HepG2 (cell line): ENCODE measurements around the gene KCNH1.

Experiments
- FOXO1 ChIP-seq: sonication (generic); formaldehyde crosslinking; IDR thresholded peaks from 2 replicates; pipeline ENCODE4 v1.4.0; 2020; ENCODE audit warnings: missing genetic modification reagents
- HNF4A ChIP-seq: sonication (generic); formaldehyde crosslinking; IDR thresholded peaks from 2 replicates; pipeline ENCODE4 v1.4.0; 2020; ENCODE audit warnings: missing genetic modification reagents
- KLF11 ChIP-seq: IDR thresholded peaks from 2 replicates; pipeline ENCODE4 v1.6.1; 2016; ENCODE audit warnings: missing compliant biosample characterization
- MIXL1 ChIP-seq: IDR thresholded peaks from 2 replicates; pipeline ENCODE4 v1.6.1; 2016
- TAF1 ChIP-seq: sonication (generic); formaldehyde crosslinking; IDR thresholded peaks from 2 replicates; pipeline ENCODE4 v1.4.0; 2020; ENCODE audit warnings: missing genetic modification reagents
- YY1 ChIP-seq: IDR thresholded peaks from 2 replicates; pipeline ENCODE4 v1.6.1; 2011; ENCODE audit warnings: low read length, low read depth, moderate library complexity, mild to moderate bottlenecking; ENCODE audit not compliant: insufficient read depth, insufficient replicate concordance
- ZNF792 ChIP-seq: IDR thresholded peaks from 2 replicates; pipeline ENCODE4 v1.6.1; 2016
- TF ChIP-seq, protein P1 (sequence below): sonication (generic); formaldehyde crosslinking; IDR thresholded peaks from 2 replicates; pipeline ENCODE4 v1.5.0; 2020; ENCODE audit warnings: mild to moderate bottlenecking, missing genetic modification reagents, moderate library complexity
- TF ChIP-seq, protein P2 (sequence below): sonication (generic); formaldehyde crosslinking; IDR thresholded peaks from 2 replicates; pipeline ENCODE4 v1.5.1; 2020; ENCODE audit warnings: mild to moderate bottlenecking, missing genetic modification reagents

DNA sequence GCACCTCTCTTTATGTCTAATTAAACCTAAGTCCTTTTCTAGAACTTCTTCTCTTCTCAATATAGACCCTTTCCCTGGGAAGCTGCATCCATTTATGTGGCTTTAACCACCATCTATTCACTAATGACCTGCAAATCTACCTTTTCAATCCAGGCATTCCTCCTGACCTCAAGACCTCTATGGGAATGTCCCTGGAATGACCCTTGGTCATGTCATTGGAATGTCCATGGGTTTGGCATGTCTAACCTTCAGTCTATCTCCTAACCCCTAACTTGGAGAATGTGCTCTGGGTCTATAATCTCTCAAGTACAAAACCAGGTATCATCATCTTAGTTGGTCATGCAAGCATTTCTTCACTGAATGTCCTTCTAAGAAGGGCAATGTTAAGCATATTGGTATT lies 196.1 kb downstream of the KCNH1 start:
- TF ChIP-seq FOXO1 (CRISPR knock-in tag): no peak
- TF ChIP-seq ZNF792 (CRISPR knock-in tag): no peak
- TF ChIP-seq TAF1: no peak
- no peak for TF ChIP-seq KLF11 (CRISPR knock-in tag)
- TF ChIP-seq HNF4A (CRISPR knock-in tag): no peak
- TF ChIP-seq YY1: no peak
- TF ChIP-seq MIXL1 (CRISPR knock-in tag): no peak
- TF ChIP-seq, protein P1, sequence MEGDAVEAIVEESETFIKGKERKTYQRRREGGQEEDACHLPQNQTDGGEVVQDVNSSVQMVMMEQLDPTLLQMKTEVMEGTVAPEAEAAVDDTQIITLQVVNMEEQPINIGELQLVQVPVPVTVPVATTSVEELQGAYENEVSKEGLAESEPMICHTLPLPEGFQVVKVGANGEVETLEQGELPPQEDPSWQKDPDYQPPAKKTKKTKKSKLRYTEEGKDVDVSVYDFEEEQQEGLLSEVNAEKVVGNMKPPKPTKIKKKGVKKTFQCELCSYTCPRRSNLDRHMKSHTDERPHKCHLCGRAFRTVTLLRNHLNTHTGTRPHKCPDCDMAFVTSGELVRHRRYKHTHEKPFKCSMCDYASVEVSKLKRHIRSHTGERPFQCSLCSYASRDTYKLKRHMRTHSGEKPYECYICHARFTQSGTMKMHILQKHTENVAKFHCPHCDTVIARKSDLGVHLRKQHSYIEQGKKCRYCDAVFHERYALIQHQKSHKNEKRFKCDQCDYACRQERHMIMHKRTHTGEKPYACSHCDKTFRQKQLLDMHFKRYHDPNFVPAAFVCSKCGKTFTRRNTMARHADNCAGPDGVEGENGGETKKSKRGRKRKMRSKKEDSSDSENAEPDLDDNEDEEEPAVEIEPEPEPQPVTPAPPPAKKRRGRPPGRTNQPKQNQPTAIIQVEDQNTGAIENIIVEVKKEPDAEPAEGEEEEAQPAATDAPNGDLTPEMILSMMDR: no peak
- TF ChIP-seq, protein P2, sequence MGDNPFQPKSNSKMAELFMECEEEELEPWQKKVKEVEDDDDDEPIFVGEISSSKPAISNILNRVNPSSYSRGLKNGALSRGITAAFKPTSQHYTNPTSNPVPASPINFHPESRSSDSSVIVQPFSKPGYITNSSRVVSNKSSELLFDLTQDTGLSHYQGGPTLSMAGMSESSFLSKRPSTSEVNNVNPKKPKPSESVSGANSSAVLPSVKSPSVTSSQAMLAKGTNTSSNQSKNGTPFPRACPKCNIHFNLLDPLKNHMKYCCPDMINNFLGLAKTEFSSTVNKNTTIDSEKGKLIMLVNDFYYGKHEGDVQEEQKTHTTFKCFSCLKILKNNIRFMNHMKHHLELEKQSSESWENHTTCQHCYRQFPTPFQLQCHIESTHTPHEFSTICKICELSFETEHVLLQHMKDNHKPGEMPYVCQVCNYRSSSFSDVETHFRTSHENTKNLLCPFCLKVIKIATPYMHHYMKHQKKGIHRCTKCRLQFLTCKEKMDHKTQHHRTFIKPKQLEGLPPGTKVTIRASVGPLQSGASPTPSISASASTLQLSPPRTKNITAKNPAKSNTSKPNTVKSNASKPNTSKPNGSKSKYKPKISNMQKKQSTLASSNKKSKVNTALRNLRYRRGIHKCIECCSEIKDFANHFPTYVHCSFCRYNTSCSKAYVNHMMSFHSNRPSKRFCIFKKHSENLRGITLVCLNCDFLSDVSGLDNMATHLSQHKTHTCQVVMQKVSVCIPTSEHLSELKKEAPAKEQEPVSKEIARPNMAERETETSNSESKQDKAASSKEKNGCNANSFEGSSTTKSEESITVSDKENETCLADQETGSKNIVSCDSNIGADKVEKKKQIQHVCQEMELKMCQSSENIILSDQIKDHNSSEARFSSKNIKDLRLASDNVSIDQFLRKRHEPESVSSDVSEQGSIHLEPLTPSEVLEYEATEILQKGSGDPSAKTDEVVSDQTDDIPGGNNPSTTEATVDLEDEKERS (CRISPR knock-in tag): no peak
